Panc1 (cell line): ENCODE results near the gene ARHGAP8. TPM values are rescaled to one million over a fixed set of nuclear protein-coding genes. Genes with fewer than 3 reads are reported as not detected.
A peak's percentile ranks its signal among the peaks of the same experiment; 100 is the strongest.
"Not testable (repeated sequence)": the region's sequence is repeated elsewhere in the genome, so short reads cannot be mapped to it uniquely, and the experiment has no call there.

Source experiments
- ATAC-seq: fragments of 200-7000 bp; cut with Tn5 transposase; 2 replicates; pipeline ENCODE4 v1.9.1; 2020; ENCODE audit warnings: mild to moderate bottlenecking, moderate library complexity
- BruUV-seq: library from RNA; stranded (reverse); fragments of 400-500 nt; replicated peaks from 2 replicates; lab custom pipeline; 2021; lab: Mats Ljungman, UMichigan
- CTCF ChIA-PET: fragments of 300-600 bp; sonication (Branson Sonifier 250); formaldehyde crosslinking; loops from one replicate; lab custom pipeline; 2022; ENCODE audit warnings: antibody characterized with exemption; lab: Charles Lee
- POLR2A ChIA-PET: fragments of 300-600 bp; sonication (Branson Sonifier 250); formaldehyde crosslinking; loops from one replicate; lab custom pipeline; 2022; ENCODE audit warnings: antibody characterized with exemption; lab: Charles Lee
- DNase-seq: peaks from one replicate; pipeline ENCODE4 v3.0.0-alpha.2; 2010; ENCODE audit warnings: low read depth, low spot score
- H3K27ac ChIP-seq: 2 replicates; pipeline ENCODE4 v1.5.1; 2011; ENCODE audit warnings: mild to moderate bottlenecking, low read length, inconsistent platforms
- H3K27me3 ChIP-seq: fragments of 200-500 bp; sonication (Bioruptor generic); 2 replicates; pipeline ENCODE4 v1.6.0; 2014; ENCODE audit warnings: low read length, inconsistent platforms; ENCODE audit not compliant: control insufficient read depth, insufficient read depth
- H3K36me3 ChIP-seq: fragments of 200-500 bp; sonication (Bioruptor generic); 2 replicates; pipeline ENCODE4 v1.5.1; 2014; ENCODE audit warnings: inconsistent platforms, mild to moderate bottlenecking, low read length, moderate library complexity; ENCODE audit not compliant: control insufficient read depth, insufficient read depth
- H3K4me1 ChIP-seq: 2 replicates; pipeline ENCODE4 v1.5.1; 2011; ENCODE audit warnings: inconsistent platforms, mild to moderate bottlenecking, low read length, moderate library complexity; ENCODE audit not compliant: control insufficient read depth, insufficient read depth
- H3K4me3 ChIP-seq, 2 experiments: 2 replicates each; pipeline ENCODE4 v1.5.1; 2011 to 2012; ENCODE audit warnings: low read depth in 2 of 2, low read length in 2 of 2, mild to moderate bottlenecking in 2 of 2, inconsistent platforms in 1 of 2, moderate library complexity in 1 of 2
- H3K9me3 ChIP-seq: fragments of 200-500 bp; sonication (Bioruptor generic); 2 replicates; pipeline ENCODE4 v1.5.1; 2014; ENCODE audit warnings: low read depth, mild to moderate bottlenecking, inconsistent platforms, low read length, moderate library complexity; ENCODE audit not compliant: control insufficient read depth, insufficient read depth
- POLR2AphosphoS5 ChIP-seq: IDR thresholded peaks from 2 replicates; pipeline ENCODE4 v1.6.1; 2012; ENCODE audit warnings: mild to moderate bottlenecking, low read depth, low read length, moderate library complexity
- SIN3A ChIP-seq: IDR thresholded peaks from 2 replicates; pipeline ENCODE4 v1.6.1; 2012; ENCODE audit warnings: low read depth, mild to moderate bottlenecking, low read length, moderate library complexity, borderline replicate concordance; ENCODE audit not compliant: insufficient read depth
- TCF7L2 ChIP-seq: IDR thresholded peaks from 2 replicates; pipeline ENCODE4 v1.6.1; 2011; ENCODE audit warnings: mild to moderate bottlenecking, low read depth, low read length, inconsistent platforms
- in situ Hi-C: cut with HindIII; loops from 2 replicates; pipeline ENCODE4 v1.10.0; 2016; ENCODE audit warnings: low sequenced_read_pairs, low pct_unique_long_range_greater_than_20kb
- intact Hi-C: fragments of 100-400 bp; cut with micrococcal nuclease; formaldehyde crosslinking; loops from one replicate; pipeline ENCODE4 v1.10.0; 2022; ENCODE audit not compliant: unreplicated experiment
- total RNA-seq: library from RNA; stranded (reverse); gene quantifications from one replicate; pipeline ENCODE4 v1.2.1, GENCODE V29; 2021; ENCODE audit not compliant: unreplicated experiment
- TF ChIP-seq, protein P1 (sequence below): fragments of 450-650 bp; IDR thresholded peaks from 2 replicates; pipeline ENCODE4 v1.5.1; 2017; ENCODE audit warnings: mild to moderate bottlenecking
- TF ChIP-seq, protein P2 (sequence below), 2 experiments: IDR thresholded peaks; 2 replicates each; pipeline ENCODE4 v1.6.1; 2011 to 2012; ENCODE audit warnings: low read depth in 2 of 2, control low read depth in 1 of 2, low read length in 1 of 2, mild to moderate bottlenecking in 1 of 2, moderate library complexity in 1 of 2; ENCODE audit not compliant: insufficient read depth in 1 of 2

Gene ARHGAP8
- total RNA-seq, 1 experiment from 2014 or later, result 9.2 TPM

DNA sequence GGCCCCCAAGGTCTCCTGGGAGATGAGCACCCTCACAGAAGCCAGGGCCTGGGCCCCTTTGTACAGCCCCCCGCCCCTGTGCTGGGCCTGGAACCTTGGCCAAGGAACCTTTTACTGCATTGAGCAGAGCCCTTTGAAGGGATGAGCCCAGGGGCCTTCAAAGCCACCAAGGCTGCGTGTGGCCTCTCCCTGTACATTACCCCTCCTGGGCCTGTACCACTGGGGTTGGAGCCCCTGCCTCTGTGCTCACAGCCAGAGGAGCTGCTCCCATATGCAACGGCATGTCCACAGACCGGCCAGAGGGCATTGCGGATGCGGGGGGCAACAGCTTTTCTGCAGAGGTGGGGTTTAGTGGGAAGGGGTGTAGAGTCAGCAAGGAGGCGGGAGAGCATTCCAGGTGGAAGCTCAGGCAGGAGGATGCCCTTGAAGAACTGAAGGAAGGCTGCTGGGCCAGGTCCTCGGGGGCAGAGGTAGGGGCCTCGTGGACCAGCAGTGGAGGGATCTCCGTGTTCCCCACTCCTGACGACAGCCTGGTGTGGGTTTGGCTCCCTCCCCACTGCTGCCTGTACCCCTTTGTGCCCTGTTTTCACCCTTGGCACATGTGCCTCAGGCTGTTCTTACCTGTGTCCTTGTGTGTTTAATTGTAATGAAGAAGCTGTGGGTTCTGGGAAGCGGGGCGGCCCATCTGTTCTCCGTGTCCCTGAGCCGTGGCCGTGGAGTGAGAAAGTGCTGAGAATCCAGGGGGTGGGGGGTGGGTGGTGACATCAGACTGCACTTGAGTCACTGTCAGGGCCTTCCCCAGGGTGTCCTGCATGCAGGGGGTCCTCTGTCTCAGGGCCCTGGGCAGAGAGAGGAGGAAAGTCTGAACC lies 46.9 kb downstream of the ARHGAP8 start:
- ChIA-PET POLR2A (interaction anchor here (0.6 kb wide), 2 partner anchors 26 to 29 kb away, joined by 4 to 14 read pairs; no protein-coding TSS in a partner anchor), CTCF (no interaction called here)
- H3K4me1 ChIP-seq, result no peaks in the 10 kb centered on the region
- intact Hi-C loops (no loop called here), in situ Hi-C loops (no loop called here)
- H3K27me3 ChIP-seq, result no peaks in the 10 kb centered on the region
- no peaks in the 10 kb centered on the region for H3K9me3 ChIP-seq
- no peak overlapping the region for H3K4me3 ChIP-seq
- TF ChIP-seq, protein P1, sequence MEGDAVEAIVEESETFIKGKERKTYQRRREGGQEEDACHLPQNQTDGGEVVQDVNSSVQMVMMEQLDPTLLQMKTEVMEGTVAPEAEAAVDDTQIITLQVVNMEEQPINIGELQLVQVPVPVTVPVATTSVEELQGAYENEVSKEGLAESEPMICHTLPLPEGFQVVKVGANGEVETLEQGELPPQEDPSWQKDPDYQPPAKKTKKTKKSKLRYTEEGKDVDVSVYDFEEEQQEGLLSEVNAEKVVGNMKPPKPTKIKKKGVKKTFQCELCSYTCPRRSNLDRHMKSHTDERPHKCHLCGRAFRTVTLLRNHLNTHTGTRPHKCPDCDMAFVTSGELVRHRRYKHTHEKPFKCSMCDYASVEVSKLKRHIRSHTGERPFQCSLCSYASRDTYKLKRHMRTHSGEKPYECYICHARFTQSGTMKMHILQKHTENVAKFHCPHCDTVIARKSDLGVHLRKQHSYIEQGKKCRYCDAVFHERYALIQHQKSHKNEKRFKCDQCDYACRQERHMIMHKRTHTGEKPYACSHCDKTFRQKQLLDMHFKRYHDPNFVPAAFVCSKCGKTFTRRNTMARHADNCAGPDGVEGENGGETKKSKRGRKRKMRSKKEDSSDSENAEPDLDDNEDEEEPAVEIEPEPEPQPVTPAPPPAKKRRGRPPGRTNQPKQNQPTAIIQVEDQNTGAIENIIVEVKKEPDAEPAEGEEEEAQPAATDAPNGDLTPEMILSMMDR, result no peak
- no peak for TF ChIP-seq POLR2AphosphoS5
- TF ChIP-seq, protein P2, sequence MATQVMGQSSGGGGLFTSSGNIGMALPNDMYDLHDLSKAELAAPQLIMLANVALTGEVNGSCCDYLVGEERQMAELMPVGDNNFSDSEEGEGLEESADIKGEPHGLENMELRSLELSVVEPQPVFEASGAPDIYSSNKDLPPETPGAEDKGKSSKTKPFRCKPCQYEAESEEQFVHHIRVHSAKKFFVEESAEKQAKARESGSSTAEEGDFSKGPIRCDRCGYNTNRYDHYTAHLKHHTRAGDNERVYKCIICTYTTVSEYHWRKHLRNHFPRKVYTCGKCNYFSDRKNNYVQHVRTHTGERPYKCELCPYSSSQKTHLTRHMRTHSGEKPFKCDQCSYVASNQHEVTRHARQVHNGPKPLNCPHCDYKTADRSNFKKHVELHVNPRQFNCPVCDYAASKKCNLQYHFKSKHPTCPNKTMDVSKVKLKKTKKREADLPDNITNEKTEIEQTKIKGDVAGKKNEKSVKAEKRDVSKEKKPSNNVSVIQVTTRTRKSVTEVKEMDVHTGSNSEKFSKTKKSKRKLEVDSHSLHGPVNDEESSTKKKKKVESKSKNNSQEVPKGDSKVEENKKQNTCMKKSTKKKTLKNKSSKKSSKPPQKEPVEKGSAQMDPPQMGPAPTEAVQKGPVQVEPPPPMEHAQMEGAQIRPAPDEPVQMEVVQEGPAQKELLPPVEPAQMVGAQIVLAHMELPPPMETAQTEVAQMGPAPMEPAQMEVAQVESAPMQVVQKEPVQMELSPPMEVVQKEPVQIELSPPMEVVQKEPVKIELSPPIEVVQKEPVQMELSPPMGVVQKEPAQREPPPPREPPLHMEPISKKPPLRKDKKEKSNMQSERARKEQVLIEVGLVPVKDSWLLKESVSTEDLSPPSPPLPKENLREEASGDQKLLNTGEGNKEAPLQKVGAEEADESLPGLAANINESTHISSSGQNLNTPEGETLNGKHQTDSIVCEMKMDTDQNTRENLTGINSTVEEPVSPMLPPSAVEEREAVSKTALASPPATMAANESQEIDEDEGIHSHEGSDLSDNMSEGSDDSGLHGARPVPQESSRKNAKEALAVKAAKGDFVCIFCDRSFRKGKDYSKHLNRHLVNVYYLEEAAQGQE (IDR thresholded peaks at IDR 0.05; ENCODE audit: insufficient read depth in 1 of 2, low read depth in 2 of 2, low read length in 1 of 2), result no peak
- no peak for TF ChIP-seq SIN3A
- TF ChIP-seq TCF7L2, result no peak
- no peaks in the 10 kb centered on the region for H3K36me3 ChIP-seq
- H3K27ac ChIP-seq, result no peak overlapping the region
- no TSS peak for BruUV-seq
- ATAC-seq (peak; percentile 52; the same call in 1 of the 2 replicates), DNase-seq (no peak)

DNA sequence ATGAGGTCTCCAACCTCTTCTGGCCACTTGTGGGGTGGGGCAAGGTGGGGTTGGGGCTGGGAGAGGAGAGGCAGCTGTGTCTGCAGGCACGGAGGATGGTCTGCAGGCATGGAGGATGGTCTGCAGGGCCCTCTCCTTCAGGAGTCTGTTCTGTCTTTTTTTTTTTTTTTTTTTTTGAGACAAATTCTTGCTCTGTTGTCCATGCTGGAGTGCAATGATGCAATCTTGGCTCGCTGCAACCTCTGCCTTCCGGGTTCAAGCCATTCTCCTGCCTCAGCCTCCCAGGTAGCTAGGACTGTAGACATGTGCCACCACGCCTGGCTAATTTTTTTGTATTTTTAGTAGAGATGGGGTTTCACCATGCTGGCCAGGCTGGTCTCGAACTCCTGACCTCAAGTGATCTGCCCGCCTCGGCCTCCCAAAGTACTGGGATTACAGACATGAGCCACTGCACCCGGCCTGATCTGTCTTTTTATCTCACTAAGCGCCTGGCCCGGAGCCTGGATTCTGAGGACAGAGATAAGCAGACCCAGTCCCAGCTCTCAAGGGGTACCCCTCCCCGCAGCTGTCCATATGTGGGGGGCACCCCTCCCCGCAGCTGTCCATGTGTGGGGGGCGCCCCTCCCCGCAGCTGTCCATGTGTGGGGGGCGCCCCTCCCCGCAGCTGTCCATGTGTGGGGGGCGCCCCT lies 47.7 kb downstream of the ARHGAP8 start:
- H3K4me3 ChIP-seq, H3K4me1 ChIP-seq, CTCF ChIA-PET, intact Hi-C loops, H3K27ac ChIP-seq, in situ Hi-C loops, H3K9me3 ChIP-seq, DNase-seq, ATAC-seq, BruUV-seq, H3K36me3 ChIP-seq, H3K27me3 ChIP-seq: not testable (repeated sequence)
- POLR2A ChIA-PET, result interaction anchor here (0.6 kb wide), 1 partner anchor 26 kb away, joined by 4 read pairs; no protein-coding TSS in a partner anchor
